ENCODE measurements around the gene IL17D.
"Not testable (repeated sequence)": the region's sequence is repeated elsewhere in the genome, so short reads cannot be mapped to it uniquely, and the experiment has no call there.

The IL17D gene, protein sequence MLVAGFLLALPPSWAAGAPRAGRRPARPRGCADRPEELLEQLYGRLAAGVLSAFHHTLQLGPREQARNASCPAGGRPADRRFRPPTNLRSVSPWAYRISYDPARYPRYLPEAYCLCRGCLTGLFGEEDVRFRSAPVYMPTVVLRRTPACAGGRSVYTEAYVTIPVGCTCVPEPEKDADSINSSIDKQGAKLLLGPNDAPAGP

GRCh38 chr13:20702915-20703779, at the start of gene IL17D:
Gene IL17D, plus strand, starts transcription at chr13:20703699. Its CDS starts 303 bp downstream, at chr13:20704002.
- DNase-seq (ENCODE audit: low read depth in 2 of 3, low spot score in 2 of 3) = peak in 1 of 3 experiments; percentile 30

- DNase-seq (ENCODE audit: low read depth in 2 of 3, low spot score in 2 of 3) = no peak
Measured at GRCh38 chr13:20654156-20654555, 49.3 kb upstream of the IL17D start.

GRCh38 chr13:20658451-20659040, 45.0 kb upstream of the IL17D start:
- no peak for DNase-seq (ENCODE audit: low read depth in 2 of 3, low spot score in 2 of 3)

DNA sequence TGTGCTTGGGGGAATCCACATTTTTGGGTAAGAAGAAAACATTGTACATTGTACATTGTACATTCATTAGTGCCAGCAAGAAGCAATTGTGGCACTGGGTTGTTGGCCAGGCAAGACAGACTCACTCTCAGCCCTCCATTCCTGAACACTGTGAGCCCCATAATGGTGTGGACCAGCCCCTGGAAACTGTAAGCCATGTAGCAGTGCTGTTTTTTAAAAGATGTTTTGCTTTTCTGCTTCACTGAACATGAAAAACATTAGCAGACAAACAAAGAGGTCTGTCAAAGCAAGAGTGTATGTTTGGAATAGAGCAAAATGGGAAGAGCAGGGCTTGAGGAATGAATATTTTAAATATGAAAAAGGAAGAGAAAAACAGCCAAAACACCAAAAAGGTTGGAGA, 39.1 kb upstream of the IL17D start:
- no peak for DNase-seq (ENCODE audit: low read depth in 2 of 3, low spot score in 2 of 3)

DNA sequence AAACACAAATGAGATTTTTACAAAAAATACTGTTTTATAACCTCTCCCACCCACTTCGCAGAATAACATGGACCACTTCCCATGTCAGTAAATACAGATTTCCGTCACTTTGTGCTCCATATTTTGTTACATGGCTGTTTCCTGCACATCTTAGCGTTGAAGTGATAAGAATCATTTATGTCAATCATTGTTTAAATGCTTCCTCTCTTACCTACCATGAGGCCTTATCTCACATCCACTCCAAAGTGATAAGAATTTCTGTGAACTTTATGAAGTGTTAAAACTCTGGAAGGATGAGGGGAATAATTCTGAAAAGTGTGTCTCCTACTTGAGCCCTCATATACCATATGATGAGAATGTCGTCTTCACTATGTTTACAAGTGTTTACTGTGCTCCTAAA, 36.6 kb upstream of the IL17D start:
- no peak for DNase-seq (ENCODE audit: low read depth in 2 of 3, low spot score in 2 of 3)

GRCh38 chr13:20667857-20668437, 35.6 kb upstream of the IL17D start:
- DNase-seq (ENCODE audit: low read depth in 2 of 3, low spot score in 2 of 3) = no peak

GRCh38 chr13:20669162-20669561, 34.3 kb upstream of the IL17D start:
- no peak for DNase-seq (ENCODE audit: low read depth in 2 of 3, low spot score in 2 of 3)

GRCh38 chr13:20671789-20672188, 31.7 kb upstream of the IL17D start:
- DNase-seq (ENCODE audit: low read depth in 2 of 3, low spot score in 2 of 3) = no peak

DNA sequence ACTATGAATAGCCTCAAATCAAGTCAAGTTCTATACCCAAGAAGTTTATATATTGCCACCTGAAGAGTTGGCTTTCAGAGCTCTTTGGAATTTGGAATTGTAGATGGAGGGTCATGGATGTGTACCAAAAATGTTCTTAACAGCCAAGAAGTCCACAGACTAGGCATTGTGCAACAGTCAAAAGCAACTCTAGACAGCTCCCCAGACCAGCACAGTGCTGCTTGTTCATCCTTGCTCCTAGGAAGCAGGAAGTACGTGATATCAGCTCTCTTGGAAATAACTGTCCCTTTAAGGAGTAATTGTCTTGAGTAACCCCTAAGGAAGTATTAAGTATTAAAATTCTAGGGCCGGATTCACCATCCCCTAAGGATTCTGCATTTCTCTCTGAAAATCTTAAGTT, 30.7 kb upstream of the IL17D start:
- DNase-seq (ENCODE audit: low read depth in 2 of 3, low spot score in 2 of 3) = no peak

DNA sequence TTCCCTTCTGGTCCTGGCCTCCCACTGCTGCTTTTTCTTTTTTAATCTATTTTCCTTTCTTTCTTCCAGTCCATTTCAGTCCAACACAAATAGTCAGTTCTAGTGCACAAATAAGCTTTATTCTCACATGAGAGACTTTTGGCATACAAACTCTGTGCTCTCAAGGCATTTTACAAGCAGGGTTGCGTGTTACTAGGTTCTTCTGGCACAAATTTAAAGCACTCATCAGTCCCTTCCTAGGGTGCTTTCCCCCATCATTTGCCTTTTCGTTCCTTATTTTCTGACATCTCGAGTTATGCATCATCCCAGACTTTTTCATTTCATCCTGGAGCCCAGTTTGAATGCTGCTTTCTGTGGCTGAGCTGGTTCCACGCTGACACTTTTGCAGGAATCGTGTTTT, 29.8 kb upstream of the IL17D start:
- DNase-seq (ENCODE audit: low read depth in 2 of 3, low spot score in 2 of 3) = no peak

DNA sequence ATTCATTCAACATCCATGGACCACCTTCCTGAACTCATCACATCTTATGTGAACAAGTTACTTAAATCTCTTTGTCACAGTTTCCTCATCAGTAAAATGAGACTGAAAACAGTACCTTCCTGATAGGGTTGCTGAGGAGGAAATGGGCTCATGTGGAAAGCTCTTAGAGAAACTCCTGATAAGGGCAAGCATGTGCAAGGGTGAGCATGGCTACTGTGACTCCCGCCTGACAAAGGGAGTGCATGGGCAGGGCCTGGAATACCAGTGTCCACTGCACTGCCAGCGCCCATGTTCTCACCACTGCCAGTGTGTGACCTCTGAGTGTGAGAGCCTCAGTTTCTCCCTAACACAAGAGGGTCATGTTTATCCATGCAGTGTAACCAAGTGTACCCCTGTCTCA, 27.3 kb upstream of the IL17D start:
- DNase-seq (ENCODE audit: low read depth in 2 of 3, low spot score in 2 of 3) = no peak

DNA sequence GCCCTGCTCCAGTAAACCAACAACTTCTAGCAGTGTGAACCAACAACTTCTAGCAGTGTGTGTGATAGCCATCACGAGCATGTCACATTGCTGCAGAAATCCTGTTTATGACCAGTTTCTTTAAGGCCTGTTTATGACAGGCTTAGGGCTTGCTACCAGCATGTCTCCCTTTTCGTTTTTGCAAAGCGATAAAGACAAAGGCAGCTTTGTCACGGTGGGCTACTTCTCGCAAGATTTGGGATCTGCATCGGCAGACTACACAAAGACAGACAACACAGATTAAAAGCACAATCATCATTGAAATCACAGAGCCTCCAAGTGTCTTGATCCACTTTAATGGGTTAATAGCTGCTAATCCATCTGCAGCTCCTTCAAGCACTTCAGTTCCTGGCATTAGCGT, 24.9 kb upstream of the IL17D start:
- not testable (repeated sequence) for DNase-seq (ENCODE audit: low read depth in 2 of 3, low spot score in 2 of 3)

DNA sequence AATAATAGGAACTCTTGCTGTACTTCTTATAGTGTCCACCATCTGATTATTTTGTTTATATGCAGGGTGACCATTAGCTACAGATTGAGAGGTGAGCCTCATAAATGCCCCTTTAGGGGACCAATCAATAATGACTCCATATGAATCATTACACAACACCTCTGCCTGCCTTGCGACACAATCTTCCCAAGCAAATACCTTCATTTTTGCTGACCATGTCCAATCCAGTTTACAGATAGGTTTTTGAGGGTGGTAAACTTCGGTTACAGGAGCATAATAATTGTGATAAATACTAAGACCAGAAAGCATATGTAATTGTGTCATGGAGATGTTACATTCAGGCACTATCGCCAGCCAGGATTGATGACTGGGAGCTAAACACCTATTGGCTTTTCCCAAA, 23.6 kb upstream of the IL17D start:
- no peak for DNase-seq (ENCODE audit: low read depth in 2 of 3, low spot score in 2 of 3)

DNA sequence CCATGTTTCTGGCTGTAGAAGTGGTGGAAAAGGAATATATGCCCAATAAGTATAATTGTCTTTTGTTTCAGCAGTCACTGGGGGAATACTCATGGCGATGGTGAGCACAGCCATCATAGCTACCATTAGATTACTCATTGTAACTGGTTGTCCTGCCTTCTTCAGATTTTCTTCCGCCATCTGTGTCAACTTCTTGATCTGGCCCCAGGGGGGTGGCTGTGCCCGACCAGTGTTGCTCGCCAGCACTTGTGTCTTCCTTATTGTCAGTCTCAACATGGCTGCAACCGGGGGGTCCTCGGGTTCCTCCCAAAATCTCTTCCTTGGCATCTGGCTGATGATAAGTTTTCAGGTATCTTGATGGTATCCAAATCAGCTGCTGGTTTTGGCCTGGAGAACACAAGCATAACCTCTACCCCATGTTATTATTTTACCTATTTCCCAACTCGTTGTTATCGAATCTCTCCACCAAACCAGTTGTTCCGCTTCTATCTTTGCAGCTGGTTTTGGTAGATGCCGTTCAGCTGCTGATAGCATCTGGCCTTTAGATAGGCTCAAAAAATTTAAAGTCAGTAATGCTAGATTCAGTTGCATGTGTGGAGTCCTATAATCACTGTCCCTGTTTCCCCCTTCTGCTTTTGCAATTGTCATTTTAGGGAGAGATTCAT, 23.0 kb upstream of the IL17D start:
- DNase-seq (ENCODE audit: low read depth in 2 of 3, low spot score in 2 of 3) = no peak

GRCh38 chr13:20681481-20681880, 22.0 kb upstream of the IL17D start:
- DNase-seq (ENCODE audit: low read depth in 2 of 3, low spot score in 2 of 3) = not testable (repeated sequence)

- no peak for DNase-seq (ENCODE audit: low read depth in 2 of 3, low spot score in 2 of 3)
Measured at GRCh38 chr13:20682061-20682460, 21.4 kb upstream of the IL17D start.

- DNase-seq (ENCODE audit: low read depth in 2 of 3, low spot score in 2 of 3) = no peak
Measured at GRCh38 chr13:20684041-20684440, 19.5 kb upstream of the IL17D start.

DNA sequence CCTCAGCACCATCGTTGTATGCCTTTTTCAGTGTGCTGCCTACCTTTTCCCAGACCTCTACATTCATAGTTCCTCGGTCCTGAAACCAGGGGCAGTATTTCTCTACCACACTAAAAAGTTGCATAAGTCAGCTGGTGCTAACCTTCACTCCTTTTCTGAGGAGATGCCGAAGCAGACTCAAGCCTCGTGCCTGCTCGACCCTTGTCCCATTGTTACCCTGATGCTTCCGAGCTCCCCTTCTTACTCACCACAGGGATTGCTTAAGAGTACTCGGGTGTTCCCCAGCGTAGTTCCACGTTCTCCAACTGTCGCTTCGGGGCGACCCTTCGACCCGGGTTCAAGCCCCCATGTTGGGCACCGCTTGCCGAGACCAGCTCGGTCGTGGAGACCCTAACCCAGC, 19.0 kb upstream of the IL17D start:
- DNase-seq (ENCODE audit: low read depth in 2 of 3, low spot score in 2 of 3) = no peak

GRCh38 chr13:20685092-20685491, 18.4 kb upstream of the IL17D start:
- DNase-seq (ENCODE audit: low read depth in 2 of 3, low spot score in 2 of 3) = no peak

- no peak for DNase-seq (ENCODE audit: low read depth in 2 of 3, low spot score in 2 of 3)
Measured at GRCh38 chr13:20686167-20686566, 17.3 kb upstream of the IL17D start.

DNA sequence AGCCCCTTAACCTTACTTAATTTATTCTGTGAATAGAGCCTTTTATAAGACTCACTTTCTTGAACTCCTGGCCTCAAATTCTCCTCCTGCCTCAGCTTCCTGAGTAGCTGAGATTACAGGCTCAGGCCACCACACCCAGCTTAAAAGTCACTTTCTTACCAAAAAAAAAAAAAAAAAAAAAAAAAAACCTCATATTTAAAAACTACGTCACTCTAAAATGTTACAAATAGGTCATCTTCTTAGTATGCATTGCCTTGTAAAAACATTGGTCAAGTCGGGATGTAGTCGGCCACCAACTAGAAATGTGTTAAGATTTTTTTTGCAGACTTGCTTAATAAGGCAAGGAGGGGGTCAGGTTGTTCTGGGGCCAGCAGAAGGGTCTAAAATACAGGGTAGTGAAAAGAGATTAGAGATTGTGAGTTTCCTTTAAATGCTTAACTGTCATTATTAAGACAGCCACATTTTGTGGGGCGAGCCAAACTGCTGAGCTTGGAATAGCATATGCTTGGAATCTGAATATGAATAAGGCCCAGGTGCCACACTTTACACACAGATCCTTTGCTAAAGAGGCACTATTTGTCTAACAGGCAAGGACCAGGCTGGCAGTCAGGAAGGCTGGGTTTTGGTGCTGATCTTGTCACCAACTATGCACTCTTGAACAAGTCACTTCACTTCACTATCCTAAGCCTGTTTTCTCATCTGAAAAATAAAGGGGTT, 16.5 kb upstream of the IL17D start:
- no peak for DNase-seq (ENCODE audit: low read depth in 2 of 3, low spot score in 2 of 3)
